ENCODE data around the gene LRRC7. TPM values are rescaled to one million over a fixed set of nuclear protein-coding genes. Genes with fewer than 3 reads are reported as not detected.

Gene LRRC7
- total and polyA plus RNA-seq, 4 donors: 6.1 TPM; not detected in 3

DNA sequence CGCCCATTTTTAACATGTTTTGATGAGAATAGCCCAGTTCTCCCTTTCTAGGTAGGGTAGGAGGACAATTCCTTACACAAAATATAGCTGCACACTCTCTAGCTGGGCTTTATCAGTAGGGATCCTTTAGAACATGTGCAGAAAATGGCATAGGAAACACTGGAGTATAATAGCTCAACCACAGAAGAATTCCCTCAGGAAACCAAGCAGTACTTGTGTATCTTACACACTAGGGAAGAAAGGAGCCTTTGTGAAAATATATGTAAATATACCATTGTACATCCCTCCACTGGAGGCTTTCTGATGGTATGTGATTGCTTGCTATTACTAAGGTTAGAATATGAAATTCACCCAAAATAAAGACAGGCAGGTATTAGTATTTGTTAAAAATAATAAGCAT, 484.2 kb downstream of the LRRC7 start:
- Histone ChIP-seq H3K4me3 (no peak overlapping the region), H3K27ac (ENCODE audit: low read depth in 1 of 2, low read length in 1 of 2) (no peak overlapping the region), H3K4me1 (ENCODE audit: control insufficient read depth in 5 of 5, insufficient read depth in 5 of 5, low read length in 5 of 5) (no peaks in the 10 kb centered on the region), H3K9me3 (ENCODE audit: control insufficient read depth in 4 of 4, insufficient read depth in 3 of 4, low read length in 3 of 4) (no peaks in the 10 kb centered on the region), H3K27me3 (ENCODE audit: control insufficient read depth in 3 of 3, insufficient read depth in 3 of 3, low read length in 2 of 3) (no peaks in the 10 kb centered on the region), H3K36me3 (ENCODE audit: control insufficient read depth in 4 of 4, insufficient read depth in 4 of 4, low read length in 4 of 4) (no peaks in the 10 kb centered on the region), H3K9ac (ENCODE audit: insufficient read depth in 1 of 2, low read length in 2 of 2) (no peak overlapping the region)
- DNase-seq: no peak
- no peak for ATAC-seq (ENCODE audit: insufficient read depth, low FRiP score)
- 46 to 74% methylated on average over 1 of the region's 1 CpG for whole genome bisulfite sequencing, 2 donors
- TF ChIP-seq, protein P1, sequence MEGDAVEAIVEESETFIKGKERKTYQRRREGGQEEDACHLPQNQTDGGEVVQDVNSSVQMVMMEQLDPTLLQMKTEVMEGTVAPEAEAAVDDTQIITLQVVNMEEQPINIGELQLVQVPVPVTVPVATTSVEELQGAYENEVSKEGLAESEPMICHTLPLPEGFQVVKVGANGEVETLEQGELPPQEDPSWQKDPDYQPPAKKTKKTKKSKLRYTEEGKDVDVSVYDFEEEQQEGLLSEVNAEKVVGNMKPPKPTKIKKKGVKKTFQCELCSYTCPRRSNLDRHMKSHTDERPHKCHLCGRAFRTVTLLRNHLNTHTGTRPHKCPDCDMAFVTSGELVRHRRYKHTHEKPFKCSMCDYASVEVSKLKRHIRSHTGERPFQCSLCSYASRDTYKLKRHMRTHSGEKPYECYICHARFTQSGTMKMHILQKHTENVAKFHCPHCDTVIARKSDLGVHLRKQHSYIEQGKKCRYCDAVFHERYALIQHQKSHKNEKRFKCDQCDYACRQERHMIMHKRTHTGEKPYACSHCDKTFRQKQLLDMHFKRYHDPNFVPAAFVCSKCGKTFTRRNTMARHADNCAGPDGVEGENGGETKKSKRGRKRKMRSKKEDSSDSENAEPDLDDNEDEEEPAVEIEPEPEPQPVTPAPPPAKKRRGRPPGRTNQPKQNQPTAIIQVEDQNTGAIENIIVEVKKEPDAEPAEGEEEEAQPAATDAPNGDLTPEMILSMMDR (IDR thresholded peaks at IDR 0.05; ENCODE audit: control extremely low read depth, extremely low read depth): no peak

DNA sequence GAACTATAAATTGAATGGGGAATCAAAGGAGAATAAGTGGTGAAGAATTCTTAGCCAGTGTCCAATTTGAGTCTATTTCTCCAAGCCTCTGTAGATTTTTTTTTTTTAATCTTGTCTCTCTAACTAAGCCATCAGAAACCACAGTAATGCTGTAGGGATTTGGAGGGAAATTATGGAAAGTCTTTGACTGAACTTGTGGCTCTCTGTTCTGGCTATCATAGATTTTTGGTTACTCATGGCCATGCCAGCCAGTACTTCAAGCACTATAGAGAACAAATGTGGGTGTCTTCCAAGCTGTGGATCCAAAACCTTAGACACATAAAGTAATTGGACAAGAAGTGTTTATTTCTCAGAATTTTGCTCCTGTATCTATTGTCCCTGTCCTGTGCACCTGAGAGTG, 489.8 kb downstream of the LRRC7 start:
- peaks cover 0 to 7% (median 0%) of the 10 kb centered on the region in 5 donors for H3K4me1 ChIP-seq (ENCODE audit: control insufficient read depth in 5 of 5, insufficient read depth in 5 of 5, low read length in 5 of 5)
- DNase-seq (no peak), ATAC-seq (ENCODE audit: insufficient read depth, low FRiP score) (no peak)
- no peak overlapping the region for H3K27ac ChIP-seq (ENCODE audit: low read depth in 1 of 2, low read length in 1 of 2)
- H3K9me3 ChIP-seq (ENCODE audit: control insufficient read depth in 4 of 4, insufficient read depth in 3 of 4, low read length in 3 of 4): no peaks in the 10 kb centered on the region
- H3K36me3 ChIP-seq (ENCODE audit: control insufficient read depth in 4 of 4, insufficient read depth in 4 of 4, low read length in 4 of 4): no peaks in the 10 kb centered on the region
- H3K4me3 ChIP-seq: no peak overlapping the region
- TF ChIP-seq, protein P1 (IDR thresholded peaks at IDR 0.05; ENCODE audit: control extremely low read depth, extremely low read depth): no peak
- H3K27me3 ChIP-seq (ENCODE audit: control insufficient read depth in 3 of 3, insufficient read depth in 3 of 3, low read length in 2 of 3): no peaks in the 10 kb centered on the region
- no peak overlapping the region for H3K9ac ChIP-seq (ENCODE audit: insufficient read depth in 1 of 2, low read length in 2 of 2)

DNA sequence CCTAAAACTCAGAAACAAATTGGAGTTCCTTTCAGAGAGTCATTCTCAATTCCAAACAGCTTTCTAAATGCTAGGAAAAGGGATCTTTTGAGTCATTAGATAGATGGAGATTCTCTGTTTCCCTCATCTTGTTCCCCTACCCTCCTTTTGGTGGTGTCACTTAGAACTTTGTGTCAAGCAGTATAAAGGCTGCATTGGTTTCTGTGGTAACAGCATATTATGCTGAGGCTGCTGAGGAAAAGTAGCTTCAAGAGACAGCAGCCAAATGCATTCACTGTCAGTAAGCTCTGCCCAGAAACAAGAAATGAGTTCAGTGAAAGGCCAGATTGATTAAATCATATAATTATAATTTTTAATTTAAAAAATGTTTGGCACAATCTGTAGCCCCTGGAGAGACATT, 493.5 kb downstream of the LRRC7 start:
- Histone ChIP-seq H3K9me3 (ENCODE audit: control insufficient read depth in 4 of 4, insufficient read depth in 3 of 4, low read length in 3 of 4) (no peaks in the 10 kb centered on the region), H3K9ac (ENCODE audit: insufficient read depth in 1 of 2, low read length in 2 of 2) (peak overlapping the region in 1 of 2 donors; percentile 55), H3K36me3 (ENCODE audit: control insufficient read depth in 4 of 4, insufficient read depth in 4 of 4, low read length in 4 of 4) (no peaks in the 10 kb centered on the region), H3K27ac (ENCODE audit: low read depth in 1 of 2, low read length in 1 of 2) (no peak overlapping the region), H3K4me3 (no peak overlapping the region), H3K4me1 (ENCODE audit: control insufficient read depth in 5 of 5, insufficient read depth in 5 of 5, low read length in 5 of 5) (peaks cover 0 to 7% (median 0%) of the 10 kb centered on the region in 5 donors), H3K27me3 (ENCODE audit: control insufficient read depth in 3 of 3, insufficient read depth in 3 of 3, low read length in 2 of 3) (no peaks in the 10 kb centered on the region)
- DNase-seq (peak; percentile 61 to 87 (median 86)), ATAC-seq (ENCODE audit: insufficient read depth, low FRiP score) (no peak)
- TF ChIP-seq, protein P1 (IDR thresholded peaks at IDR 0.05; ENCODE audit: control extremely low read depth, extremely low read depth): no peak

GRCh38 chr1:70063861-70064260, 496.1 kb downstream of the LRRC7 start:
- Histone ChIP-seq H3K4me1 (ENCODE audit: control insufficient read depth in 5 of 5, insufficient read depth in 5 of 5, low read length in 5 of 5) (peaks cover 0 to 7% (median 0%) of the 10 kb centered on the region in 5 donors), H3K27me3 (ENCODE audit: control insufficient read depth in 3 of 3, insufficient read depth in 3 of 3, low read length in 2 of 3) (no peaks in the 10 kb centered on the region), H3K4me3 (no peak overlapping the region), H3K36me3 (ENCODE audit: control insufficient read depth in 4 of 4, insufficient read depth in 4 of 4, low read length in 4 of 4) (no peaks in the 10 kb centered on the region), H3K27ac (ENCODE audit: low read depth in 1 of 2, low read length in 1 of 2) (no peak overlapping the region), H3K9ac (ENCODE audit: insufficient read depth in 1 of 2, low read length in 2 of 2) (no peak overlapping the region), H3K9me3 (ENCODE audit: control insufficient read depth in 4 of 4, insufficient read depth in 3 of 4, low read length in 3 of 4) (no peaks in the 10 kb centered on the region)
- ATAC-seq (ENCODE audit: insufficient read depth, low FRiP score): no peak
- DNase-seq: no peak
- TF ChIP-seq, protein P1 (IDR thresholded peaks at IDR 0.05; ENCODE audit: control extremely low read depth, extremely low read depth): no peak

Measured in lung (tissue), 12 donors.